ENCODE measurements around the gene TH.

TH gene

GRCh38 chr11:2208691-2209369 is 37.2 kb upstream of the TH start:
- no peak for DNase-seq (ENCODE audit: low read depth)

GRCh38 chr11:2207773-2208621 is 36.4 kb upstream of the TH start:
- no peak for DNase-seq (ENCODE audit: low read depth)

- DNase-seq (ENCODE audit: low read depth) = no peak
Measured at GRCh38 chr11:2207212-2207611, 35.6 kb upstream of the TH start.

- no peak for DNase-seq (ENCODE audit: low read depth)
Measured at GRCh38 chr11:2205981-2206690, 34.5 kb upstream of the TH start.

GRCh38 chr11:2205214-2205720 is 33.7 kb upstream of the TH start:
- no peak for DNase-seq (ENCODE audit: low read depth)

GRCh38 chr11:2204361-2205213 is 33.0 kb upstream of the TH start:
- no peak for DNase-seq (ENCODE audit: low read depth)

- no peak for DNase-seq (ENCODE audit: low read depth)
Measured at GRCh38 chr11:2203440-2204259, 32.0 kb upstream of the TH start.

GRCh38 chr11:2202900-2203439 is 31.4 kb upstream of the TH start:
- no peak for DNase-seq (ENCODE audit: low read depth)

GRCh38 chr11:2202071-2202899 is 30.7 kb upstream of the TH start:
- no peak for DNase-seq (ENCODE audit: low read depth)

GRCh38 chr11:2201542-2201941 is 29.9 kb upstream of the TH start:
- no peak for DNase-seq (ENCODE audit: low read depth)

GRCh38 chr11:2200957-2201519 is 29.4 kb upstream of the TH start:
- DNase-seq (ENCODE audit: low read depth) = no peak

GRCh38 chr11:2200536-2200935 is 28.9 kb upstream of the TH start:
- no peak for DNase-seq (ENCODE audit: low read depth)

GRCh38 chr11:2199466-2200341 is 28.1 kb upstream of the TH start:
- no peak for DNase-seq (ENCODE audit: low read depth)

- no peak for DNase-seq (ENCODE audit: low read depth)
Measured at GRCh38 chr11:2198621-2199365, 27.2 kb upstream of the TH start.

- DNase-seq (ENCODE audit: low read depth) = no peak
Measured at GRCh38 chr11:2197771-2198520, 26.3 kb upstream of the TH start.

GRCh38 chr11:2196970-2197770 is 25.6 kb upstream of the TH start:
- DNase-seq (ENCODE audit: low read depth) = peak; percentile 29
